IPS-20b (cell line): ENCODE measurements around the gene RUNX2.

Experiments used
- H3K27ac ChIP-seq: one replicate; pipeline ENCODE4 v1.5.1; 2013; ENCODE audit warnings: low read length
- H3K27me3 ChIP-seq: 2 replicates; pipeline ENCODE4 v1.6.1; 2013; ENCODE audit warnings: mild to moderate bottlenecking, low read length, inconsistent platforms; ENCODE audit not compliant: insufficient read depth
- H3K36me3 ChIP-seq: 2 replicates; pipeline ENCODE4 v1.6.1; 2013; ENCODE audit warnings: low read depth, mild to moderate bottlenecking, inconsistent platforms, low read length, moderate library complexity; ENCODE audit not compliant: insufficient read depth
- H3K4me1 ChIP-seq: 2 replicates; pipeline ENCODE4 v1.6.1; 2013; ENCODE audit warnings: mild to moderate bottlenecking, control low read depth, inconsistent platforms, low read length, moderate library complexity; ENCODE audit not compliant: insufficient read depth
- H3K4me3 ChIP-seq: 2 replicates; pipeline ENCODE4 v1.5.1; 2013; ENCODE audit warnings: mild to moderate bottlenecking, low read length, inconsistent platforms
- H3K9ac ChIP-seq: 2 replicates; pipeline ENCODE4 v1.6.1; 2013; ENCODE audit warnings: low read depth, mild to moderate bottlenecking, inconsistent platforms, low read length, moderate library complexity
- H3K9me3 ChIP-seq: 2 replicates; pipeline ENCODE4 v1.6.1; 2013; ENCODE audit warnings: mild to moderate bottlenecking, low read depth, low read length, inconsistent platforms; ENCODE audit not compliant: insufficient read depth

Gene RUNX2

GRCh38 chr6:45416700-45417099 is 88.6 kb downstream of the RUNX2 start:
- no peaks in the 10 kb centered on the region for H3K9me3 ChIP-seq
- H3K9ac ChIP-seq, result no peak overlapping the region
- no peak overlapping the region for H3K4me3 ChIP-seq
- H3K27ac ChIP-seq, result no peak overlapping the region
- H3K36me3 ChIP-seq, result no peaks in the 10 kb centered on the region
- H3K27me3 ChIP-seq, result peaks cover 68% of the 10 kb centered on the region
- H3K4me1 ChIP-seq, result peaks cover 13% of the 10 kb centered on the region; the same call in 1 of the 2 replicates

- no peak overlapping the region for H3K9ac ChIP-seq
Observed at GRCh38 chr6:45417436-45417835, 89.3 kb downstream of the RUNX2 start.

GRCh38 chr6:45419571-45420082 is 91.5 kb downstream of the RUNX2 start:
- peaks cover 15% of the 10 kb centered on the region; the same call in 1 of the 2 replicates for H3K4me1 ChIP-seq
- no peaks in the 10 kb centered on the region for H3K36me3 ChIP-seq
- no peaks in the 10 kb centered on the region for H3K9me3 ChIP-seq
- H3K9ac ChIP-seq, result no peak overlapping the region
- no peak overlapping the region for H3K27ac ChIP-seq
- H3K27me3 ChIP-seq, result peaks cover 97% of the 10 kb centered on the region
- H3K4me3 ChIP-seq, result peak overlapping the region; percentile 85

More at GRCh38 chr6:45417436-45417835, 89.3 kb downstream of the RUNX2 start:
- Histone ChIP-seq H3K36me3 (no peaks in the 10 kb centered on the region), H3K4me1 (peaks cover 13% of the 10 kb centered on the region; the same call in 1 of the 2 replicates), H3K9me3 (no peaks in the 10 kb centered on the region), H3K27me3 (peaks cover 76% of the 10 kb centered on the region), H3K27ac (no peak overlapping the region), H3K4me3 (no peak overlapping the region)

GRCh38 chr6:45420083-45420908 is 92.2 kb downstream of the RUNX2 start:
- peak overlapping the region; percentile 85 for H3K4me3 ChIP-seq
- no peaks in the 10 kb centered on the region for H3K9me3 ChIP-seq
- H3K27ac ChIP-seq, result no peak overlapping the region

GRCh38 chr6:45420909-45421708 is 93.0 kb downstream of the RUNX2 start:
- Histone ChIP-seq H3K27me3 (peaks cover 99% of the 10 kb centered on the region), H3K9ac (peak overlapping the region; percentile 8; the same call in 1 of the 2 replicates), H3K4me3 (peak overlapping the region; percentile 85; the same call in 1 of the 2 replicates), H3K36me3 (no peaks in the 10 kb centered on the region), H3K9me3 (no peaks in the 10 kb centered on the region), H3K27ac (no peak overlapping the region), H3K4me1 (peaks cover 15% of the 10 kb centered on the region; the same call in 1 of the 2 replicates)

More at GRCh38 chr6:45420083-45420908, 92.2 kb downstream of the RUNX2 start:
- Histone ChIP-seq H3K36me3 (no peaks in the 10 kb centered on the region), H3K4me1 (peaks cover 15% of the 10 kb centered on the region; the same call in 1 of the 2 replicates), H3K27me3 (peaks cover 99% of the 10 kb centered on the region), H3K9ac (no peak overlapping the region)

- peak overlapping the region; percentile 8; the same call in 1 of the 2 replicates for H3K9ac ChIP-seq
- H3K27me3 ChIP-seq, result peaks cover 97% of the 10 kb centered on the region
- no peaks in the 10 kb centered on the region for H3K36me3 ChIP-seq
- H3K4me3 ChIP-seq, result peak overlapping the region; percentile 85
- H3K9me3 ChIP-seq, result no peaks in the 10 kb centered on the region
- H3K4me1 ChIP-seq, result peaks cover 15% of the 10 kb centered on the region; the same call in 1 of the 2 replicates
- no peak overlapping the region for H3K27ac ChIP-seq
Observed at GRCh38 chr6:45421709-45422502, 93.8 kb downstream of the RUNX2 start.

- Histone ChIP-seq H3K4me3 (peak overlapping the region; percentile 85), H3K27ac (no peak overlapping the region), H3K4me1 (peaks cover 15% of the 10 kb centered on the region; the same call in 1 of the 2 replicates), H3K36me3 (no peaks in the 10 kb centered on the region), H3K9me3 (no peaks in the 10 kb centered on the region), H3K9ac (no peak overlapping the region; the same call in 1 of the 2 replicates), H3K27me3 (peaks cover 90% of the 10 kb centered on the region)
Observed at GRCh38 chr6:45422503-45423110, 94.5 kb downstream of the RUNX2 start.

GRCh38 chr6:45423111-45423823 is 95.1 kb downstream of the RUNX2 start:
- Histone ChIP-seq H3K36me3 (no peaks in the 10 kb centered on the region), H3K27me3 (peaks cover 84% of the 10 kb centered on the region), H3K4me3 (peak overlapping the region; percentile 85), H3K4me1 (peaks cover 15% of the 10 kb centered on the region; the same call in 1 of the 2 replicates), H3K27ac (no peak overlapping the region), H3K9me3 (no peaks in the 10 kb centered on the region), H3K9ac (peak overlapping the region; percentile 41)

GRCh38 chr6:45423824-45424450 is 95.8 kb downstream of the RUNX2 start:
- Histone ChIP-seq H3K9ac (no peak overlapping the region), H3K36me3 (no peaks in the 10 kb centered on the region), H3K27ac (no peak overlapping the region), H3K4me3 (peak overlapping the region; percentile 85), H3K9me3 (no peaks in the 10 kb centered on the region), H3K27me3 (peaks cover 77% of the 10 kb centered on the region), H3K4me1 (peaks cover 14% of the 10 kb centered on the region; the same call in 1 of the 2 replicates)

GRCh38 chr6:45424451-45424861 is 96.3 kb downstream of the RUNX2 start:
- Histone ChIP-seq H3K27ac (no peak overlapping the region), H3K4me3 (peak overlapping the region; percentile 85; the same call in 1 of the 2 replicates), H3K36me3 (no peaks in the 10 kb centered on the region), H3K9ac (no peak overlapping the region), H3K4me1 (peaks cover 12% of the 10 kb centered on the region; the same call in 1 of the 2 replicates), H3K9me3 (no peaks in the 10 kb centered on the region), H3K27me3 (peaks cover 72% of the 10 kb centered on the region)
